HCT116 (cell line): ENCODE results near the gene ADIPOR2. TPM values are rescaled to one million over a fixed set of nuclear protein-coding genes. Genes with fewer than 3 reads are reported as not detected.
"Not testable (repeated sequence)": the region's sequence is repeated elsewhere in the genome, so short reads cannot be mapped to it uniquely, and the experiment has no call there.

Source experiments
- ATAC-seq: fragments of 200-7000 bp; cut with Tn5 transposase; 2 replicates; pipeline ENCODE4 v1.9.1; 2020; ENCODE audit warnings: mild to moderate bottlenecking, moderate library complexity
- BruUV-seq: library from RNA; stranded (reverse); fragments of 400-500 nt; replicated peaks from 2 replicates; lab custom pipeline; 2021; lab: Mats Ljungman, UMichigan
- CTCF ChIA-PET: fragments of 300-600 bp; sonication (Branson Sonifier 250); formaldehyde crosslinking; loops from one replicate; lab custom pipeline; 2021; ENCODE audit warnings: antibody characterized with exemption; lab: Charles Lee
- POLR2A ChIA-PET: fragments of 300-600, 350-600 bp; sonication (Branson Sonifier 250); formaldehyde crosslinking; loops from one replicate; lab custom pipeline; 2021; ENCODE audit warnings: antibody characterized with exemption; lab: Charles Lee
- RAD21 ChIA-PET, 2 experiments: fragments of 300-600 bp; sonication (Branson Sonifier 250); formaldehyde crosslinking; loops; one replicate each; lab custom pipeline; 2023; ENCODE audit warnings: low total read pairs in 2 of 2; ENCODE audit not compliant: uncharacterized antibody in 2 of 2, unreplicated experiment in 2 of 2, low non-redundant PET in 1 of 2; lab: Charles Lee
- DNase-seq: peaks from one replicate; pipeline ENCODE4 v3.0.0-alpha.2; 2010; ENCODE audit warnings: low read depth, low spot score
- H2AFZ ChIP-seq: fragments of 200-600 bp; shearing (Covaris generic), sonication (generic); 2 replicates; pipeline ENCODE4 v1.6.1; 2017; ENCODE audit warnings: low read depth, mixed run types, mixed read lengths, antibody characterized with exemption, low read length; ENCODE audit not compliant: poor library complexity, severe bottlenecking
- H3K27ac ChIP-seq: 2 replicates; pipeline ENCODE4 v1.5.1; 2012; ENCODE audit warnings: low read depth, low read length
- H3K27me3 ChIP-seq: fragments of 200-600 bp; sonication (generic); 2 replicates; pipeline ENCODE4 v1.6.1; 2016; ENCODE audit warnings: mixed run types, low read length, mixed read lengths; ENCODE audit not compliant: insufficient read depth
- H3K36me3 ChIP-seq, 2 experiments: fragments of 200-500 bp in 1 of 2; fragments of 200-600 bp in 1 of 2; sonication (Bioruptor generic) in 1 of 2; sonication (generic) in 1 of 2; 2 replicates each; pipeline versions ENCODE4 v1.5.1 to v1.6.1; 2014 to 2016; ENCODE audit warnings: low read length in 2 of 2, inconsistent platforms in 1 of 2, mixed read lengths in 1 of 2, mixed run types in 1 of 2; ENCODE audit not compliant: insufficient read depth in 2 of 2, control insufficient read depth in 1 of 2
- H3K4me1 ChIP-seq, 2 experiments: fragments of 200-600 bp in 1 of 2; sonication (generic) in 1 of 2; 2 replicates each; pipeline versions ENCODE4 v1.5.1 to v1.6.1; 2012 to 2017; ENCODE audit warnings: low read length in 2 of 2, inconsistent platforms in 1 of 2, mild to moderate bottlenecking in 1 of 2, mixed read lengths in 1 of 2, mixed run types in 1 of 2, moderate library complexity in 1 of 2; ENCODE audit not compliant: insufficient read depth in 2 of 2, control insufficient read depth in 1 of 2
- H3K4me2 ChIP-seq: fragments of 200-600 bp; sonication (generic); 2 replicates; pipeline ENCODE4 v1.6.1; 2017; ENCODE audit warnings: mixed run types, low read length, mixed read lengths
- H3K4me3 ChIP-seq, 2 experiments: fragments of 200-600 bp in 1 of 2; sonication (generic) in 1 of 2; replicated peaks in 1 of 2; 2 replicates each; pipeline ENCODE4 v1.5.1; 2011 to 2016; ENCODE audit warnings: low read length in 2 of 2, control low read depth in 1 of 2, low read depth in 1 of 2, mild to moderate bottlenecking in 1 of 2, mixed read lengths in 1 of 2, mixed run types in 1 of 2
- H3K79me2 ChIP-seq: fragments of 200-600 bp; sonication (generic); 2 replicates; pipeline ENCODE4 v1.6.1; 2017; ENCODE audit warnings: mild to moderate bottlenecking, mixed run types, low read length, moderate library complexity, mixed read lengths; ENCODE audit not compliant: insufficient read depth
- H3K9ac ChIP-seq: fragments of 200-600 bp; sonication (generic); 2 replicates; pipeline ENCODE4 v1.6.1; 2016; ENCODE audit warnings: low read length, mixed read lengths
- H3K9me2 ChIP-seq: fragments of 200-600 bp; sonication (generic), shearing (Covaris generic); 2 replicates; pipeline ENCODE4 v1.6.1; 2017; ENCODE audit warnings: mixed run types, mild to moderate bottlenecking, moderate library complexity; ENCODE audit not compliant: insufficient read depth
- H3K9me3 ChIP-seq, 2 experiments: fragments of 200-500 bp in 1 of 2; fragments of 200-600 bp in 1 of 2; sonication (Bioruptor generic) in 1 of 2; sonication (generic) in 1 of 2; 2 replicates each; pipeline ENCODE4 v1.6.1; 2014 to 2017; ENCODE audit warnings: low read length in 2 of 2, mixed read lengths in 2 of 2, inconsistent platforms in 1 of 2, low read depth in 1 of 2, mild to moderate bottlenecking in 1 of 2, mixed run types in 1 of 2, moderate library complexity in 1 of 2; ENCODE audit not compliant: control insufficient read depth in 1 of 2, insufficient read depth in 1 of 2
- H4K20me1 ChIP-seq: fragments of 200-600 bp; sonication (generic), shearing (Covaris generic); 2 replicates; pipeline ENCODE4 v1.6.1; 2017; ENCODE audit warnings: mixed run types, mild to moderate bottlenecking, moderate library complexity; ENCODE audit not compliant: insufficient read depth
- CTCF ChIP-seq, 3 experiments: fragments of 200-600 bp in 1 of 3; sonication (generic) in 1 of 3; IDR thresholded peaks in 2 of 3; conservative IDR thresholded peaks in 1 of 3; 2 replicates each; pipeline ENCODE4 v1.5.1; 2012 to 2017; ENCODE audit warnings: low read depth in 2 of 3, low read length in 2 of 3, antibody characterized with exemption in 1 of 3, borderline replicate concordance in 1 of 3, control low read depth in 1 of 3, mild to moderate bottlenecking in 1 of 3, mixed read lengths in 1 of 3, mixed run types in 1 of 3, moderate library complexity in 1 of 3; ENCODE audit not compliant: insufficient read depth in 1 of 3
- EGR1 ChIP-seq: IDR thresholded peaks from 2 replicates; pipeline ENCODE4 v1.6.1; 2012; ENCODE audit warnings: low read depth
- JUND ChIP-seq: IDR thresholded peaks from 2 replicates; pipeline ENCODE4 v1.6.1; 2012
- SP1 ChIP-seq: IDR thresholded peaks from 2 replicates; pipeline ENCODE4 v1.6.1; 2012; ENCODE audit warnings: low read depth
- SRF ChIP-seq: IDR thresholded peaks from 2 replicates; pipeline ENCODE4 v1.6.1; 2012; ENCODE audit warnings: low read depth
- YY1 ChIP-seq: IDR thresholded peaks from 2 replicates; pipeline ENCODE4 v1.6.1; 2011; ENCODE audit warnings: low read length, low read depth, moderate library complexity, mild to moderate bottlenecking; ENCODE audit not compliant: insufficient replicate concordance; ENCODE audit errors: extremely low read depth
- ZBTB33 ChIP-seq: IDR thresholded peaks from 2 replicates; pipeline ENCODE4 v1.6.1; 2011; ENCODE audit warnings: mild to moderate bottlenecking, low read length, moderate library complexity; ENCODE audit not compliant: insufficient replicate concordance; ENCODE audit errors: extremely low read depth
- ZFX ChIP-seq: fragments of 450-650 bp; IDR thresholded peaks from 2 replicates; pipeline ENCODE4 v1.6.1; 2017
- intact Hi-C: fragments of 100-400 bp; cut with micrococcal nuclease; formaldehyde crosslinking; loops from 2 replicates; pipeline ENCODE4 v1.10.0; 2022
- total RNA-seq: library from RNA; stranded (reverse); gene quantifications from one replicate; pipeline ENCODE4 v1.2.1, GENCODE V29; 2021; ENCODE audit not compliant: unreplicated experiment

ADIPOR2 gene
- total RNA-seq, 1 experiment from 2014 or later: 69.9 TPM

- TF ChIP-seq CTCF (IDR thresholded peaks at IDR 0.05 in 2 of 3, conservative IDR thresholded peaks at IDR 0.05 in 1 of 3; ENCODE audit: borderline replicate concordance in 1 of 3, insufficient read depth in 1 of 3, low read depth in 2 of 3, low read length in 2 of 3) (no peak), EGR1 (no peak), SP1 (no peak), YY1 (no peak), SRF (no peak), ZFX (no peak), JUND (no peak)
Measured at GRCh38 chr12:1728824-1729223, 38.0 kb downstream of the ADIPOR2 start (continued).

- Histone ChIP-seq H3K27me3 (no peaks in the 10 kb centered on the region), H3K36me3 (no peaks in the 10 kb centered on the region), H3K27ac (no peak overlapping the region), H3K4me2 (no peak overlapping the region), H2AFZ (no peak overlapping the region), H3K4me1 (no peaks in the 10 kb centered on the region), H3K9me3 (no peaks in the 10 kb centered on the region), H3K4me3 (no peak overlapping the region), H3K9me2 (no peaks in the 10 kb centered on the region), H3K79me2 (peaks cover 74% of the 10 kb centered on the region), H4K20me1 (peaks cover 6% of the 10 kb centered on the region; the same call in 1 of the 2 replicates), H3K9ac (no peak overlapping the region)
- RAD21 ChIA-PET: no interaction called here
- TF ChIP-seq ZBTB33 (no peak), EGR1 (no peak)
- intact Hi-C loops: no loop called here
- CTCF ChIA-PET: no interaction called here
- POLR2A ChIA-PET: no interaction called here
- DNase-seq (no peak), ATAC-seq (no peak)
- no TSS peak for BruUV-seq
Measured at GRCh38 chr12:1731019-1731687, 40.3 kb downstream of the ADIPOR2 start.

GRCh38 chr12:1731688-1732078 lies 40.8 kb downstream of the ADIPOR2 start:
- H3K4me1 ChIP-seq, POLR2A ChIA-PET, ATAC-seq, H2AFZ ChIP-seq, H3K9me3 ChIP-seq, H3K4me2 ChIP-seq, H3K27ac ChIP-seq, H3K27me3 ChIP-seq, H3K9ac ChIP-seq, H3K9me2 ChIP-seq, H4K20me1 ChIP-seq, H3K36me3 ChIP-seq, BruUV-seq, intact Hi-C loops, H3K4me3 ChIP-seq, RAD21 ChIA-PET, CTCF ChIA-PET, DNase-seq: not testable (repeated sequence)
- H3K79me2 ChIP-seq: peaks cover 71% of the 10 kb centered on the region
